Ovary (tissue), 3 donors: ENCODE results near the gene DSCAML1.

Source experiments
- EP300 ChIP-seq: sonication (generic); formaldehyde crosslinking; IDR thresholded peaks from one replicate; pipeline ENCODE4 v1.6.1; 2017; ENCODE audit warnings: antibody characterized with exemption
- TF ChIP-seq, protein P1 (sequence below), 3 donors: fragments of 450-650 bp in 2 of 3; fragments of 200-600 bp in 1 of 3; IDR thresholded peaks; one replicate each; pipeline versions ENCODE4 v1.5.1 to v1.8.0; 2016 to 2022; ENCODE audit warnings: antibody characterized with exemption in 3 of 3, mild to moderate bottlenecking in 1 of 3
- donor health status: DM: no; HTN: no; CAD: no.

GRCh38 chr11:117591316-117592039, 205.5 kb downstream of the DSCAML1 start:
- TF ChIP-seq, protein P1, sequence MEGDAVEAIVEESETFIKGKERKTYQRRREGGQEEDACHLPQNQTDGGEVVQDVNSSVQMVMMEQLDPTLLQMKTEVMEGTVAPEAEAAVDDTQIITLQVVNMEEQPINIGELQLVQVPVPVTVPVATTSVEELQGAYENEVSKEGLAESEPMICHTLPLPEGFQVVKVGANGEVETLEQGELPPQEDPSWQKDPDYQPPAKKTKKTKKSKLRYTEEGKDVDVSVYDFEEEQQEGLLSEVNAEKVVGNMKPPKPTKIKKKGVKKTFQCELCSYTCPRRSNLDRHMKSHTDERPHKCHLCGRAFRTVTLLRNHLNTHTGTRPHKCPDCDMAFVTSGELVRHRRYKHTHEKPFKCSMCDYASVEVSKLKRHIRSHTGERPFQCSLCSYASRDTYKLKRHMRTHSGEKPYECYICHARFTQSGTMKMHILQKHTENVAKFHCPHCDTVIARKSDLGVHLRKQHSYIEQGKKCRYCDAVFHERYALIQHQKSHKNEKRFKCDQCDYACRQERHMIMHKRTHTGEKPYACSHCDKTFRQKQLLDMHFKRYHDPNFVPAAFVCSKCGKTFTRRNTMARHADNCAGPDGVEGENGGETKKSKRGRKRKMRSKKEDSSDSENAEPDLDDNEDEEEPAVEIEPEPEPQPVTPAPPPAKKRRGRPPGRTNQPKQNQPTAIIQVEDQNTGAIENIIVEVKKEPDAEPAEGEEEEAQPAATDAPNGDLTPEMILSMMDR (IDR thresholded peaks at IDR 0.05): no peak
- no peak for TF ChIP-seq EP300
